ENCODE data around the gene LRRC56. TPM values are rescaled to one million over a fixed set of nuclear protein-coding genes. Genes with fewer than 3 reads are reported as not detected.
A peak's percentile ranks its signal among the peaks of the same experiment; 100 is the strongest.

The LRRC56 gene
- total and polyA plus RNA-seq, 9 of the 15 experiments (the other 6 are each of a cell fraction or from before 2014, with no cell fraction given): 0.03 to 4.5 (median 1.0) TPM; not detected in 1

DNA sequence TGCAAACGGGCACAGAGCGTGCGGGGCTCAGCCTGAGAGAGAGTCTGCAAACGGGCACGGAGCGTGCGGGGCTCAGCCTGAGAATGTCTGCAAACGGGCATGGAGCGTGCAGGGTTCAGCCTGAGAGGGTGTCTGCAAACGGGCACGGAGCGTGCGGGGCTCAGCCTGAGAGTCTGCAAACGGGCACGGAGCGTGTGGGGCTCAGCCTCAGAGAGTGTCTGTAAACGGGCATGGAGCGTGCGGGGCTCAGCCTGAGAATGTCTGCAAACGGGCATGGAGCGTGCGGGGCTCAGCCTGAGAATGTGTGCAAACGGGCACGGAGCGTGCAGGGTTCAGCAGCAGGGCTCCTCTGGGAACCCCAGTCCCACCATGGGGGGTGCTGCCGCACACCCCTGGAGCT, 52.5 kb downstream of the LRRC56 start:
- 96% methylated on average over 26 of the region's 26 CpGs for WGBS (ENCODE audit: insufficient coverage, low coverage, missing lambda C conversion rate)
- H2AFZ ChIP-seq (ENCODE audit: low read depth, low read length): no peak overlapping the region
- TF ChIP-seq POLR2G (IDR thresholded peaks at IDR 0.05; ENCODE audit: low read depth, low read length): peak; percentile 54
- TF ChIP-seq, protein P1, sequence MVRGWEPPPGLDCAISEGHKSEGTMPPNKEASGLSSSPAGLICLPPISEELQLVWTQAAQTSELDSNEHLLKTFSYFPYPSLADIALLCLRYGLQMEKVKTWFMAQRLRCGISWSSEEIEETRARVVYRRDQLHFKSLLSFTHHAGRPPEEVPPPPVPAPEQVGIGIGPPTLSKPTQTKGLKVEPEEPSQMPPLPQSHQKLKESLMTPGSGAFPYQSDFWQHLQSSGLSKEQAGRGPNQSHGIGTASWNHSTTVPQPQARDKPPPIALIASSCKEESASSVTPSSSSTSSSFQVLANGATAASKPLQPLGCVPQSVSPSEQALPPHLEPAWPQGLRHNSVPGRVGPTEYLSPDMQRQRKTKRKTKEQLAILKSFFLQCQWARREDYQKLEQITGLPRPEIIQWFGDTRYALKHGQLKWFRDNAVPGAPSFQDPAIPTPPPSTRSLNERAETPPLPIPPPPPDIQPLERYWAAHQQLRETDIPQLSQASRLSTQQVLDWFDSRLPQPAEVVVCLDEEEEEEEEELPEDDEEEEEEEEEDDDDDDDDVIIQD (CRISPR knock-in tag; IDR thresholded peaks at IDR 0.05): no peak
- H3K27me3 ChIP-seq (ENCODE audit: control insufficient read depth in 2 of 2, insufficient read depth in 2 of 2, low read length in 2 of 2): no peaks in the 10 kb centered on the region
- intact Hi-C loops (cut with micrococcal nuclease): no loop called here
- peaks cover 28% of the 10 kb centered on the region for H3K79me2 ChIP-seq (ENCODE audit: control insufficient read depth, insufficient read depth, low read length)
- peaks cover 3 to 25% of the 10 kb centered on the region in 2 experiments; a peak in 4 of 5 replicates for H3K4me1 ChIP-seq (replicated peaks in 1 of 2; ENCODE audit: control insufficient read depth in 2 of 2, insufficient read depth in 2 of 2, low read length in 2 of 2)
- no peak overlapping the region for H3K4me2 ChIP-seq (ENCODE audit: insufficient read depth, low read length)
- no peaks in the 10 kb centered on the region for H3K9me3 ChIP-seq (replicated peaks; ENCODE audit: control insufficient read depth, insufficient read depth, low read depth, low read length)
- peak overlapping the region in 1 of 2 experiments; percentile 7; a peak in 1 of 4 replicates for H3K9ac ChIP-seq (ENCODE audit: insufficient read depth in 1 of 2, low read depth in 2 of 2, low read length in 2 of 2)
- H4K20me1 ChIP-seq (replicated peaks; ENCODE audit: control insufficient read depth, insufficient read depth, low read length): no peaks in the 10 kb centered on the region; the same call in 1 of the 2 replicates
- ChIA-PET CTCF (ENCODE audit: low intra/inter-chr PET ratio) (no interaction called here), POLR2A (no interaction called here)
- ATAC-seq (no peak), DNase-seq (ENCODE audit: extremely low read depth in 1 of 4, low spot score in 3 of 4) (no peak), FAIRE-seq (no peak)
- no peak overlapping the region for H3K4me3 ChIP-seq
- no peak overlapping the region for H3K27ac ChIP-seq (ENCODE audit: extremely low read depth, low read depth, low read length)
- no peaks in the 10 kb centered on the region for H3K9me1 ChIP-seq (ENCODE audit: control insufficient read depth, insufficient read depth, low read length)
- BruUV-seq (replicated peaks): no TSS peak
- in situ Hi-C loops (cut with MboI): no loop called here
- peaks cover 91% of the 10 kb centered on the region for H3K36me3 ChIP-seq (ENCODE audit: control insufficient read depth, insufficient read depth, low read length)

DNA sequence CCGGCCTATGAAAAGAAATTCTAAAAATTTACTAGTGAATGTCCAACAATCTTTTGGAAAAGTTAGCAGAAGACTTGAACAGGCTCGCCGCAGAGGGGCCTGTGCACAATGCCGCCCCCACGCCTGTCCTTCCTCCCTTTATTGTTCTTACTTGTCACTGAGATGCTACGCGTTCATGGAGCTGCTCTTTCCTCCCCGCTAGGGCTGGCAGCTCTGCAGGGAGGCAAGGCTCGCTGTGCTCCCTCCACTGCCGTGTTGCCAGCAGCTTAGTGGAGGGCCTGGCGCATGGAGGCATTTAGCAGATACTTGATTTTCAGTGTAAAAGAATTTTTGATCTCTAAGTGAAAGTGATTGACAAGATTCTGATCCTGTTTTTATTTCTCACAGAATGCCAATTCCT, 53.7 kb downstream of the LRRC56 start:
- H3K9me3 ChIP-seq (replicated peaks; ENCODE audit: control insufficient read depth, insufficient read depth, low read depth, low read length): no peaks in the 10 kb centered on the region
- no peak overlapping the region for H3K27ac ChIP-seq (ENCODE audit: extremely low read depth, low read depth, low read length)
- intact Hi-C loops (cut with micrococcal nuclease): no loop called here
- BruUV-seq (replicated peaks): no TSS peak
- H3K36me3 ChIP-seq (ENCODE audit: control insufficient read depth, insufficient read depth, low read length): peaks cover 97% of the 10 kb centered on the region
- ATAC-seq (no peak), DNase-seq (ENCODE audit: extremely low read depth in 1 of 4, low spot score in 3 of 4) (no peak), FAIRE-seq (no peak)
- H4K20me1 ChIP-seq (replicated peaks; ENCODE audit: control insufficient read depth, insufficient read depth, low read length): no peaks in the 10 kb centered on the region; the same call in 1 of the 2 replicates
- peaks cover 3 to 30% of the 10 kb centered on the region in 2 experiments; a peak in 4 of 5 replicates for H3K4me1 ChIP-seq (replicated peaks in 1 of 2; ENCODE audit: control insufficient read depth in 2 of 2, insufficient read depth in 2 of 2, low read length in 2 of 2)
- no peaks in the 10 kb centered on the region for H3K9me1 ChIP-seq (ENCODE audit: control insufficient read depth, insufficient read depth, low read length)
- TF ChIP-seq, protein P2, sequence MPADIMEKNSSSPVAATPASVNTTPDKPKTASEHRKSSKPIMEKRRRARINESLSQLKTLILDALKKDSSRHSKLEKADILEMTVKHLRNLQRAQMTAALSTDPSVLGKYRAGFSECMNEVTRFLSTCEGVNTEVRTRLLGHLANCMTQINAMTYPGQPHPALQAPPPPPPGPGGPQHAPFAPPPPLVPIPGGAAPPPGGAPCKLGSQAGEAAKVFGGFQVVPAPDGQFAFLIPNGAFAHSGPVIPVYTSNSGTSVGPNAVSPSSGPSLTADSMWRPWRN (IDR thresholded peaks at IDR 0.05; ENCODE audit: low read depth): no peak
- TF ChIP-seq POLR2G (IDR thresholded peaks at IDR 0.05; ENCODE audit: low read depth, low read length) (0 out of 2 replicates have a peak, but pooled peaks have one; percentile 20), ADNP (tag; IDR thresholded peaks at IDR 0.05) (no peak)
- WGBS (ENCODE audit: insufficient coverage, low coverage, missing lambda C conversion rate): 85% methylated on average over 11 of the region's 11 CpGs
- no peak overlapping the region for H3K4me3 ChIP-seq
- H2AFZ ChIP-seq (ENCODE audit: low read depth, low read length): no peak overlapping the region
- H3K79me2 ChIP-seq (ENCODE audit: control insufficient read depth, insufficient read depth, low read length): peaks cover 23% of the 10 kb centered on the region
- in situ Hi-C loops (cut with MboI): no loop called here
- H3K27me3 ChIP-seq (ENCODE audit: control insufficient read depth in 2 of 2, insufficient read depth in 2 of 2, low read length in 2 of 2): no peaks in the 10 kb centered on the region
- no peak overlapping the region for H3K9ac ChIP-seq (ENCODE audit: insufficient read depth in 1 of 2, low read depth in 2 of 2, low read length in 2 of 2)
- no peak overlapping the region for H3K4me2 ChIP-seq (ENCODE audit: insufficient read depth, low read length)
- CTCF ChIA-PET (ENCODE audit: low intra/inter-chr PET ratio): no interaction called here
- POLR2A ChIA-PET: interaction anchor here (1.1 to 1.2 kb wide), 2 partner anchors 10 to 13 kb away, joined by 4 to 6 read pairs; no protein-coding TSS in a partner anchor
